Measurements from ENCODE around the gene ATP2C1. TPM values are rescaled to one million over a fixed set of nuclear protein-coding genes. Genes with fewer than 3 reads are reported as not detected.

ATP2C1 gene
- total and polyA plus RNA-seq, 2 of the 13 experiments (the other 11 are each of a cell fraction or from before 2014, with no cell fraction given) = 32.4 to 37.6 TPM

DNA sequence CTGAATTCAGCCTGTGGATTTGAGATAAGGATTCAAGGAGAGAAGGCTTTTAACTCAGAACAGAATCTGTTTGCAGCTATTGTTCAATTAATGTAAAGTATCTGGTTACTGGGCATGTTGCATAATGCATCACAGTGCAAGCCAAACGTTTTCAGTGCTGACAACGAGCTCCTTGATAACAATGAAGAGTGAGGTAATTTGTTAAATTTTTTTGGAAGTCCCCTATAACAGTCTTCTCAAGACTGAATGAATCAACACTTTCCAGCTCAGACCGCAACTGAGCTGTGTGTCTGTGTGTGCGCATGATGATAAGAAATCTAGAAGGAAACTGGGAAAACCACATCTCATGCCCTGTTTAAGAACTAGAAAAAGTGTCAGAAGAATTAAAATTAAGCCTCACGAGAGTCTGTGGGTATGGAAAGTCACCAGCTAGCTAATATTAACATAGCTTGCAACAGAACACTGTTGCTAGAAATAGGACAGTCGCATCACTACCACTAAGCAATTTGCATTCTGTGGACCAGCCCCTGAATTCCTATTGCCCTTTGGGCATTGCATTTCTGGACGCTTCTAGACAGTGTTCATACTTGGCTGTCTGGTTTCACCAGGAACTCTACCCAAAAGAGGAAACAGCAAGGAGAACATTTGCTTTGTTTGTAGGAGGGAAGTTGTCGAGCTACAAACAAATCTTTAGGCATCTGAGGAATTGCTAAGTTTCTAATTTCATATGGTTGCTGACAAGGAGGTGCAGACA is 43.7 kb upstream of the ATP2C1 start (continued):
- no peak for TF ChIP-seq SIN3B (IDR thresholded peaks at IDR 0.05; ENCODE audit: low read length)
- TF ChIP-seq, protein P1, sequence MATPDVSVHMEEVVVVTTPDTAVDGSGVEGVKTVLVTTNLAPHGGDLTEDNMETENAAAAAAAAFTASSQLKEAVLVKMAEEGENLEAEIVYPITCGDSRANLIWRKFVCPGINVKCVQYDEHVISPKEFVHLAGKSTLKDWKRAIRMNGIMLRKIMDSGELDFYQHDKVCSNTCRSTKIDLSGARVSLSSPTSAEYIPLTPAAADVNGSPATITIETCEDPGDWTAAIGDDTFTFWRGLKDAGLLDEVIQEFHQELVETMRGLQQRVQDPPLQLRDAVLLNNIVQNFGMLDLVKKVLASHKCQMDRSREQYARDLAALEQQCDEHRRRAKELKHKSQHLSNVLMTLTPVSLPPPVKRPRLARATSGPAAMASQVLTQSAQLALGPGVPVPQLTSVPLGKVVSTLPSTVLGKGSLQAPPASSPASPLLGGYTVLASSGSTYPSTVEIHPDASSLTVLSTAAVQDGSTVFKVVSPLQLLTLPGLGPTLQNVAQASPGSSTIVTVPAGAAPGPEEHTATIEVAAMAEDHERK (CRISPR knock-in tag; IDR thresholded peaks at IDR 0.05; ENCODE audit: low read depth) = no peak

DNA sequence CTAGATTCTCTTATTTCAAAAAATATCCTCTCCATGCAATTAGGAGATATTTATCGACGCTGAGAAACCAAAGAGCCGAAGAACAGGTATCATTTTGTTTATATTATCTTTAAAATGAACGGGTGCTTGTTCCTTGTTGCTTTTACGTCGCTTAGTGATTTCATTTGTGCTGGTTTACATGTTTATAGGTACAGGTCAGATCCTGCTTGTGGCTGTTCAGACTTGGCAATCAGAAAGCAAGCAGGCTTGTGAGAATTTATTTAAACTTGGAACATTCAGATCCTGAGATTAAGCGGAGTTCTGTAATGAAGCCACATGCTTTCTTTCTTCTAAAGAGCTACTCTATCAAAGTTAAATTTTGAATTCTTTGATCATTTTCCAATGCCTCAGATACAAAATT is 43.0 kb upstream of the ATP2C1 start:
- Histone ChIP-seq H4K20me1 (ENCODE audit: insufficient read depth, low read length) (no peaks in the 10 kb centered on the region), H3K4me1 (ENCODE audit: insufficient read depth, low read length) (no peaks in the 10 kb centered on the region), H3K79me2 (ENCODE audit: insufficient read depth, low read length) (no peaks in the 10 kb centered on the region), H3K36me3 (replicated peaks in 1 of 2; ENCODE audit: control insufficient read depth in 1 of 2, insufficient read depth in 2 of 2, low read length in 2 of 2) (no peaks in the 10 kb centered on the region), H3K27ac (ENCODE audit: extremely low read length, insufficient read depth, low read length) (no peak overlapping the region), H3K4me3 (replicated peaks in 1 of 3; ENCODE audit: insufficient read depth in 1 of 3, low read depth in 2 of 3, low read length in 3 of 3) (no peak overlapping the region), H2AFZ (ENCODE audit: low read length) (no peak overlapping the region), H3K27me3 (ENCODE audit: control insufficient read depth in 1 of 2, insufficient read depth in 2 of 2, low read length in 2 of 2) (peaks cover 1 to 4% of the 10 kb centered on the region in 2 experiments; a peak in 2 of 5 replicates), H3K9me3 (ENCODE audit: low read length) (no peaks in the 10 kb centered on the region), H3K9ac (ENCODE audit: insufficient read depth, low read depth, low read length) (no peak overlapping the region), H3K4me2 (ENCODE audit: low read depth, low read length) (no peak overlapping the region)
- intact Hi-C loops (cut with micrococcal nuclease; ENCODE audit: unreplicated experiment) (no loop called here), in situ Hi-C loops (cut with HindIII; ENCODE audit: extremely low pct_ligation_motif_present, low pct_unique_long_range_greater_than_20kb) (no loop called here)
- no peak for ATAC-seq
- CTCF ChIA-PET (ENCODE audit: low intra/inter-chr PET ratio, low total read pairs) = no interaction called here
- 24% methylated on average over 7 of the region's 7 CpGs for WGBS (ENCODE audit: low lambda C conversion rate)
- POLR2A ChIA-PET = no interaction called here
- TF ChIP-seq HOXD1 (CRISPR knock-in tag; IDR thresholded peaks at IDR 0.05) = no peak
- TF ChIP-seq, protein P2, sequence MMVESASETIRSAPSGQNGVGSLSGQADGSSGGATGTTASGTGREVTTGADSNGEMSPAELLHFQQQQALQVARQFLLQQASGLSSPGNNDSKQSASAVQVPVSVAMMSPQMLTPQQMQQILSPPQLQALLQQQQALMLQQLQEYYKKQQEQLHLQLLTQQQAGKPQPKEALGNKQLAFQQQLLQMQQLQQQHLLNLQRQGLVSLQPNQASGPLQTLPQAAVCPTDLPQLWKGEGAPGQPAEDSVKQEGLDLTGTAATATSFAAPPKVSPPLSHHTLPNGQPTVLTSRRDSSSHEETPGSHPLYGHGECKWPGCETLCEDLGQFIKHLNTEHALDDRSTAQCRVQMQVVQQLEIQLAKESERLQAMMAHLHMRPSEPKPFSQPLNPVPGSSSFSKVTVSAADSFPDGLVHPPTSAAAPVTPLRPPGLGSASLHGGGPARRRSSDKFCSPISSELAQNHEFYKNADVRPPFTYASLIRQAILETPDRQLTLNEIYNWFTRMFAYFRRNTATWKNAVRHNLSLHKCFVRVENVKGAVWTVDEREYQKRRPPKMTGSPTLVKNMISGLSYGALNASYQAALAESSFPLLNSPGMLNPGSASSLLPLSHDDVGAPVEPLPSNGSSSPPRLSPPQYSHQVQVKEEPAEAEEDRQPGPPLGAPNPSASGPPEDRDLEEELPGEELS (CRISPR knock-in tag; IDR thresholded peaks at IDR 0.05) = no peak
- TF ChIP-seq, protein P3, sequence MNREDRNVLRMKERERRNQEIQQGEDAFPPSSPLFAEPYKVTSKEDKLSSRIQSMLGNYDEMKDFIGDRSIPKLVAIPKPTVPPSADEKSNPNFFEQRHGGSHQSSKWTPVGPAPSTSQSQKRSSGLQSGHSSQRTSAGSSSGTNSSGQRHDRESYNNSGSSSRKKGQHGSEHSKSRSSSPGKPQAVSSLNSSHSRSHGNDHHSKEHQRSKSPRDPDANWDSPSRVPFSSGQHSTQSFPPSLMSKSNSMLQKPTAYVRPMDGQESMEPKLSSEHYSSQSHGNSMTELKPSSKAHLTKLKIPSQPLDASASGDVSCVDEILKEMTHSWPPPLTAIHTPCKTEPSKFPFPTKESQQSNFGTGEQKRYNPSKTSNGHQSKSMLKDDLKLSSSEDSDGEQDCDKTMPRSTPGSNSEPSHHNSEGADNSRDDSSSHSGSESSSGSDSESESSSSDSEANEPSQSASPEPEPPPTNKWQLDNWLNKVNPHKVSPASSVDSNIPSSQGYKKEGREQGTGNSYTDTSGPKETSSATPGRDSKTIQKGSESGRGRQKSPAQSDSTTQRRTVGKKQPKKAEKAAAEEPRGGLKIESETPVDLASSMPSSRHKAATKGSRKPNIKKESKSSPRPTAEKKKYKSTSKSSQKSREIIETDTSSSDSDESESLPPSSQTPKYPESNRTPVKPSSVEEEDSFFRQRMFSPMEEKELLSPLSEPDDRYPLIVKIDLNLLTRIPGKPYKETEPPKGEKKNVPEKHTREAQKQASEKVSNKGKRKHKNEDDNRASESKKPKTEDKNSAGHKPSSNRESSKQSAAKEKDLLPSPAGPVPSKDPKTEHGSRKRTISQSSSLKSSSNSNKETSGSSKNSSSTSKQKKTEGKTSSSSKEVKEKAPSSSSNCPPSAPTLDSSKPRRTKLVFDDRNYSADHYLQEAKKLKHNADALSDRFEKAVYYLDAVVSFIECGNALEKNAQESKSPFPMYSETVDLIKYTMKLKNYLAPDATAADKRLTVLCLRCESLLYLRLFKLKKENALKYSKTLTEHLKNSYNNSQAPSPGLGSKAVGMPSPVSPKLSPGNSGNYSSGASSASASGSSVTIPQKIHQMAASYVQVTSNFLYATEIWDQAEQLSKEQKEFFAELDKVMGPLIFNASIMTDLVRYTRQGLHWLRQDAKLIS (CRISPR knock-in tag; IDR thresholded peaks at IDR 0.05) = no peak
- no peak for TF ChIP-seq ZNF557 (CRISPR knock-in tag; IDR thresholded peaks at IDR 0.05)
- no peak for TF ChIP-seq NR2F1 (CRISPR knock-in tag; IDR thresholded peaks at IDR 0.05)
- no peak for TF ChIP-seq NFRKB (IDR thresholded peaks at IDR 0.05)
- no peak for TF ChIP-seq NFE2L2 (IDR thresholded peaks at IDR 0.05; ENCODE audit: low read length)
- no peak for FAIRE-seq
- no TSS peak for BruUV-seq (replicated peaks)
- DNase-seq (ENCODE audit: low spot score) = no peak

Measured in HepG2 (cell line).